Stimulated activated CD4-positive, alpha-beta T cell treated with anti-CD3 and anti-CD28 coated beads, Interleukin-4, amount 100 ng/mL, for 48 hours (primary cell): ENCODE measurements around the gene MAP4K2.
"Not testable (repeated sequence)": the region's sequence is repeated elsewhere in the genome, so short reads cannot be mapped to it uniquely, and the experiment has no call there.

Experiments used
- DNase-seq, 2 donors: peaks; one replicate each; pipeline ENCODE4 v3.0.0-alpha.2; 2020; ENCODE audit warnings: low read depth in 2 of 2

The MAP4K2 gene

GRCh38 chr11:64838600-64839334 lies 35.8 kb upstream of the MAP4K2 start:
- DNase-seq, result no peak

DNA sequence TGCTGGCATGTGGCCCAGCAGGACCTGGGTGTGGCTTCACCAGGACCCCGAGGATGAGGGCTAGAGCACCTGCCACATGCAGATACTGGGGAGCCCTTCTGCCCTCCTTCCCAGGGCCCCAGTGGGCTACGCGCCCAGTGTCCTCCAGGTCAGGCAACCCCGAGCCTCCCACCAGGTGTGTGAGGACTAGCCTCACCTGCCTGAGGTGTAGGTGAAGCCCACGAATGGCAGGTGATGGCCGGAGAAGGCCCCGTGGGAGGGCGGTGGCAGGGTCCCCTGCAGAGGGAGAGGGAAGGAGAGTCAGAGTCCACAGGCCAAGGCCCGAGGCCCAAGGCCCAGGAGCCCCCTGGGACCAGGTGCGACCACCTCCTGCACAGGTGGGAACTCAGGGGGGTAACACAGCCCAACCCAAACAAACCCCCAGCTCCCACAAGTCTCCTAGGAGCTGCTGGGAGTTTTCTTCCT lies 34.9 kb upstream of the MAP4K2 start:
- DNase-seq, result no peak

DNA sequence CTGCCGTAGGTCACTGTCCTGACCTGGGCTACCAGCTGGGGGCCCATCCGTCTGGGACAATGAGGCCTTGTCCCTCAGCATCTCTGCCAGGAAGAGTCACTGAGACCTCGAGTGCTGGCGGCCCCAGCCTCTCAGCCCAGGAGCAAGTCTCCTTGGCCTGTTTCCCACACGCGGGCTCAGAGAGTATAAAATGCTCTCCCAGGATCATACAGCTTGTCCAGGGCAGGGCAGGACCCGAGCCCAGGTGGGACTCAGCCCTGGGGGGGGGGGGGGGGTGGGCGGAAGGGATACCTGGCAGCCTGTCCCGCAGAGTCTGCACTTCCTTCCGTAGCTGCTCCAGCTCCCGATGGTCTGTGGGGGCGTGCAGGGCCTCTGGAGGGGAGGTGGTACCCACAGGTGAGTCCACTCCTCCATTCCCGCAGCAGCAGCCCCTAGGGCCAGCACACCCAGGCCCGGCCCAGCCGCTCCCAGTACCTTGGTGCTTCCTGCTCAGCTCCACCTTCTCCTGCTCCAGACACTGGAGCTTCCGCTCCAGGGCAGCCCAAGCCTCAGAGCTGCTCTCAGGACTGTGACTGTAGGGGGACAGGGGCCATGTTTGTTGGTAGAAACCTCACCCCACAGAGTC lies 33.5 kb upstream of the MAP4K2 start:
- DNase-seq, result no peak

DNA sequence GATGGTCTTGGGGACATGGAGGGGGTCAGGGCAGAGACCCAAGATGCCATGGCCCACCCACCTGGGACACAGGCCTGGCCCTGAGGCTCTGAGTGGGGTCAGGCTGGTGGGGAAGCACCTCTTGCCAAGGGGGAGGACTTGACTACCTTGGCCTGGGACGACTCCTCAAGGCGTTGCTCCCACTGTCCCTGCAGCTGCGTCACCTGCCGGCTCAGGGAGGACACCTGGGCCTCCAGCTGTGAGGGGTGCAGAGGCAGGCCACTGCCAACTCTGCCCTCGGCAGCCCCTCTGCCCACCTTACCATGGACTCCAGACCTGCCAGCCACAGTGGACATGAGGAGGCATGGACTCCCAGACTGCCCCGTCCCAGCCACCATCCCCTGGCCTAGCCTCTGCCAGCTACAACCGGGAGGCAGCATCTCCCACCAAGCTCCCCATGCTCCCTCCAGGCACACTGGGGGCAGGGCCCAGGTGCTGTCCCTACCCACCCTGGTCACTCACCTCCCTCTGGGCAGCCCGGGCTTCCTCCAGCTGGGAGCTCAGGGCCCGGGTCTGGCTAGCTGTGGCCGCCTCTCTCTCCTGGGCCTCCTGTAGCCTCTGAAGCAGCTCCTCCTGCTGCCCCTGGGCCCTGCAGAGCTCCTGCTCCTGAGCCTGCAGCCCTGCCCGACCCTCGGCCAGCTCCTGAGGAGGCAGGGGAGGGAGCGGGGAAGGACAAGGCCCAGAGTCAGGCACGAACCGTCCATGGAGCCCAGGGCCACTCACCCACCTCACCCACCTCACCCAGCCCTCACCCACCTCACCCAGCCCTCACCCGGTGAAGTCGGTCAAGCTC lies 32.8 kb upstream of the MAP4K2 start:
- no peak for DNase-seq

GRCh38 chr11:64834723-64835615 lies 32.0 kb upstream of the MAP4K2 start:
- no peak for DNase-seq

GRCh38 chr11:64834031-64834722 lies 31.2 kb upstream of the MAP4K2 start:
- DNase-seq, result no peak

- no peak for DNase-seq
Observed at GRCh38 chr11:64833509-64833908, 30.5 kb upstream of the MAP4K2 start.

DNA sequence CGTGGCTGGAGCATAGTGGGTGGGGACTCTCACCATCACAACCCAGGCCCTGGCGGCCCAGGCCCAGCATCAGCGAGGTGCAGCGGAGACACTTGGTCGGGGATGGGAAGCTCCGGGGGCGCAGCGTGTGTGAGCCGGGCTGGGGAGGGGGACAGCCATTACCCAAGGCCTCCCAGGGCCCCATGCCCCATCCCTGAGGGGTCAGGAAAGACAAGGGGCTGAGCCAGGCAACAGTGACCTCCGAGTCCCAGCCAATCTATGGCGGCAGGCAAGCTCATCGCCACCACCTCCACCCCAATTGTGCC lies 30.1 kb upstream of the MAP4K2 start:
- DNase-seq, result no peak

GRCh38 chr11:64832467-64833197 lies 29.6 kb upstream of the MAP4K2 start:
- DNase-seq, result no peak

DNA sequence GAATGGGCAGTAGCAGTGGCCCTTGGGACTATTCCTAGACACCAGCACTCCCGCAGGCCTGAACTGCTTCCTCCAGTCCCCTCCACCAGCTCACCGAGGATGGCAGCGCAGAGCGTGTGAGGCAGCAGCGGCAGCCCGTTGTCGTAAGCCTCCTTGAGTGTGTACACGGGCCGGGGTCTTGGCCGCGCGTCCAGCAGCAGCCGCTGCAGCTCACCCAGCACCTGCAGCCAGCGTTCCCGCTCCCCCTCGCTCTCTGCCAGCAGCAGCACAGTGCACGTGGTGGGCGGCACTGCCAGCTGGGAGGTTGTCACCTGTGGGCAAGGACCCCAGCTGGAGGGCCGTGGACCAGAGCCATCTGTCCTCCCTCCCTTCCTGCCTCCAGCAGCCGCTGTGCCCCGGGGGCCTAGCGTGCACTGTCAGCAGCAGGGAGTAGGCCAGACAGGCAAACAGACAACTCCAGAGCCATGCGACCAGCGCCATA lies 28.4 kb upstream of the MAP4K2 start:
- DNase-seq, result no peak

GRCh38 chr11:64829536-64830251 lies 26.7 kb upstream of the MAP4K2 start:
- DNase-seq, result no peak

DNA sequence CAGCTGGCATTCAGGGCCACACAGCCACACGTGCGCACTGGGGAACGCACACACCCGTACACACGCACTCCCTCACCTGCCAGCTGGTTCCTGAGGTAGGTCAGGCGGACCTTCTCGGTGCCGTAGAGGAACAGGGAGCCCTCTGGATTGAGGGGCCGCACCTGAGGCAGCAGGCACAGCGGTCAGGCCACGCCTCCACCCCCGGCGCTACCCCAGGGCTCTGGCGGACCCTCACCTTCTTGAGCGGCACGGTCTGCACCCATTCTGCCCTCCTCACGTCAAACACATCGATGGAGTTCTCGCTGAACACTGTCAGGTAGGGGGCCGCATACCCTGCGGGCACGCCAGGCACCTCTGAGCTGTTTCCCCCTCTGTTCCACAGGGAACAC lies 24.4 kb upstream of the MAP4K2 start:
- no peak for DNase-seq

DNA sequence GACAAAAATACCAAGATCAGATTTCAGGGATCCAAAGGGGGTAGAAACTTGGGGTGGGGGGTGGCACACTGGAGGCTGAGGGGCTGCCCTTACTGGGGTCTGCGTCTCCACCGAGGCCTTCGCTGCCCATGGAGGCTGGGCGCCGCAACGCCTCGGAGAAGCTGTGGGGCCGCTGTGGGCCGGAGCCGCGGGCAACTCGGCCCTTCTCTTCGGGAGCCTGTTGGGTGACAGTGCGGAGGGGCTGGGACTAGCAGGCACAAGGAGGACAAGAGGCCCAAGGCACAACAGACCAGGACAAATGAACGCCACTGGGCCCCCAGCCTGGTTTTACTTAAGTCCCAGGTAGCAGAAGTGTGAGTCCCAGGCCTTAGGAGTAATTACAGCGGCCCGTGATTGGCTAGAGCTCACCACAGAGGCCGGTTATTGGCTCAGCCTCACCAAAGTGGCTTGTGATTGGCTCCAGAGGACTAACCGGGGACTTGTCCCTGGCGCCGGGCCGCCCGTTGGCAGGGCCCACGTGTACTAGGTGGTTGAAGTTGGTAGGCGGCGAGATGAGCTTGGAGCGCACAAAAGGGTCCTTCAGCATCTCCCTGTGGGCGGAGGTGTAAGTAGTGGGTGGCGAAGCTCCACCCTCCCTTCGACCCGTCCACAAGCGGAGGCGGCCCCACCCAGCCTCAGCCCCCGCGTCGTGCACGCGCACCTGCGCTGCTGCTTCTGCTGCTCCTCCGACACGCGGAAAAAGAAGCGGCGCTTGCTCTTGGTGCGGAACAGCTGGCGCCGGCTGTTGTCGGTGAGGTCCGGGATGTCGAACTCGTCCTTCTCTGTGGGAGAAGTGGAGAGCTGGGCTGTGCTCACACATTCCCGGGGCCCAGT lies 23.8 kb upstream of the MAP4K2 start:
- DNase-seq, result no peak

- DNase-seq, result no peak
Observed at GRCh38 chr11:64826062-64826461, 23.0 kb upstream of the MAP4K2 start.

DNA sequence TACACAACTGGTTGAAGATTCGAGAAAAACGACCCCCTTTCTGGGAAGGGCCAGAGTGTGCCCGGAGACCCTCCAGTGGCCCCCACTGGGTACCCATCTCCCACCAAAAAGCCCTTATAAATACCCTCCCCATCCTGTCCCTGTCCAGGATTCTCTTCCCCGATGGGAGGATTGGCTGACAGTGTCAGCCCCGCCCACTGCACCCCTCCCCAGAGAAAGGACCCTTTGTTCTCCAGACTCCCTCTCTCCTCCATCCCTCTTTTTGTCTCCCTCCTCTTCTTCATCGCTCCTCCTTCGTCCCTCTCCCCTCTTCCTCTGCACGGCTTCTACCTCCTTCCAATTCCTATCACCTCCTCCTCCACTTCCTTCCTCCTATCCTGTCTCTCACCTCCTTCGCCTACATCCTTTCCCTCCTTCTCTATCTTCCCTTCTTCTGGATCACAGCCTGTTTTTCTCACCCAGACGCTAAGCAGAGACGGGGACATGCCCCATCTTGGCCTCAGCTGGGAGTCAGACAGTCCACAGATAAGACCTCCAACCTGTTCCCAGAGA lies 20.6 kb upstream of the MAP4K2 start:
- no peak for DNase-seq

DNA sequence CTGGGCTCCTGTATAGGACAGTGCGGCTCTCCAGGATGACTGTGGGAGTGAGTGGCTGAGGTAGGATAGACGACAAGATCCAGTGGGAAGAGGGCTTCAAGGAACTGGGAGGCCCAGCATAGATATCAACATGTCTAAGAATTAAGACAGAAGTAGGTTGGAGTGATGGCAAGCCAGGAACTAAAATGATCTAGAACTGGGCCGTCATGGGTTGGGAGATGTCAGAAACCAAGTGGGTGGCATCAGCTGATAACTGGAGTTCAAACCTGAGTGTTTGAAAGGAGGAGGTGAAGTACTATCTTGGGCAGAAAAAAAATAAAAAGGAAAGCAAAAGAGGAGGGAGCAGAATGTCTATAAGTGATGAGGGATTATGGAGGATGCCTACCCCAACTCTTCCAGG lies 14.5 kb upstream of the MAP4K2 start:
- DNase-seq, result no peak

DNA sequence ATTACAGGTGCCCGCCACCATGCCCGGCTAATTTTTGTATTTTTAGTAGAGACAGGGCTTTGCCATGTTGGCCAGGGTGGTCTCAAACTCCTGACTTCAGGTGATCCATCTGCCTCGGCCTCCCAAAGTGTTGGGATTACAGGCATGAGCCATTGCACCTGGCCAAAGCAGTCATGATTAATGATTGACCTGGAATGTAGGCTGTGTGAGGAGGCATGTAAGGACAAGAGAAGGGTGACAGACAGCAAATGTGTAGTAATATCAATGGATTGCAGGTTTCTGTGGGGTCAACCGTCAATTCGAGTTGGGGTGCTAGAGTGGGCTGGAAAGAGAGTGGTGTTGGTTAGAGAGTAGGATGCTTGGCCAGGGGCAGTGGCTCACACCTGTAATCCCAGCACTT lies 12.4 kb upstream of the MAP4K2 start:
- DNase-seq, result not testable (repeated sequence)

- no peak for DNase-seq
Observed at GRCh38 chr11:64814712-64815187, 11.7 kb upstream of the MAP4K2 start.
